AG10803 (cell line): ENCODE results near the gene TMEM72.

Experiments
- DNase-seq: peaks from one replicate; pipeline ENCODE4 v3.0.0; 2010; ENCODE audit warnings: low read depth
- H3K4me3 ChIP-seq: 2 replicates; pipeline ENCODE4 v1.5.1; 2011; ENCODE audit warnings: mild to moderate bottlenecking, low read length, control low read depth
- TF ChIP-seq, protein P1 (sequence below): conservative IDR thresholded peaks from 2 replicates; pipeline ENCODE4 v1.5.1; 2011; ENCODE audit warnings: mild to moderate bottlenecking, low read length, control low read depth, inconsistent platforms

Gene TMEM72

DNA sequence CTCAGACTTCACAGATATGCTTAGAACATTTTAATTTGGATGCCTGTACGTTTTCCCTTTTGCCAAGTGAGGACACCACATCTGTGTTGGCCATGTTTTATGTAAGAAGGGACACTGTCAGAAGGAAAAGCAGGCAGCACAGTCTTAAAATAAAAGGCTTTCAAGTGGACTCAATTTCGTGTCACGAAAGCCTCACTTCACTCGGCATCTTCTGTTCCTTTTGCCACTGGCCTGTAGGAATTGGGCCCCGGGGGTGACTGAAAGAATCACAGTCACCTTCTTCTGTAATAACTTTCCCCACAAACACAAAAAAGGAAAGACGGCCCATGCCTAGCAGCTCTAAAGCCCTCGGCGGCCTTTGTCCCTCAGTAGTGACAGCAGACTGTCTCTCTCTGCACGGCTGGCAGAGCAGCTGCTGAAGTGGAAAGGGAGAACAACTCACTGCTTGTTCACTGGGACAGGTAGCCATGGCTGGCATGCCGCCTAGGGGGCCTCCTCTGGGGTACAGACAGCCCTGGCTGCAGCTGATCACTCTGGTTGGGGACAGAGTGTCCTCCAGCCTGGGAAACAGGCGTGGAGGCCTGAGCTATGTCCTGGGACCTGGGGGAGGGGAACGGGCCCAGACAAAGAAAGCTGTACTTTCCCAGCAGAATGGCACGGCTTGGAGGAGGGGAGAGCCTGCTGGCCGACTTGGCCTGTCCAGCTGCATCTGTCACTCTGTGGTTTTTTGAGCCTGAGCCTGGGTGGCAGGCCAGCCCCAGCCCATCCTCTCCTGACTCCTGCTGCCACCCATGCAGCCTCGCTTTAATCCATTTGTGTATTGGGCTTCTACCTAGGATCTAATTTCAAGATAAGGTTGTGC, 52.9 kb downstream of the TMEM72 start:
- TF ChIP-seq, protein P1, sequence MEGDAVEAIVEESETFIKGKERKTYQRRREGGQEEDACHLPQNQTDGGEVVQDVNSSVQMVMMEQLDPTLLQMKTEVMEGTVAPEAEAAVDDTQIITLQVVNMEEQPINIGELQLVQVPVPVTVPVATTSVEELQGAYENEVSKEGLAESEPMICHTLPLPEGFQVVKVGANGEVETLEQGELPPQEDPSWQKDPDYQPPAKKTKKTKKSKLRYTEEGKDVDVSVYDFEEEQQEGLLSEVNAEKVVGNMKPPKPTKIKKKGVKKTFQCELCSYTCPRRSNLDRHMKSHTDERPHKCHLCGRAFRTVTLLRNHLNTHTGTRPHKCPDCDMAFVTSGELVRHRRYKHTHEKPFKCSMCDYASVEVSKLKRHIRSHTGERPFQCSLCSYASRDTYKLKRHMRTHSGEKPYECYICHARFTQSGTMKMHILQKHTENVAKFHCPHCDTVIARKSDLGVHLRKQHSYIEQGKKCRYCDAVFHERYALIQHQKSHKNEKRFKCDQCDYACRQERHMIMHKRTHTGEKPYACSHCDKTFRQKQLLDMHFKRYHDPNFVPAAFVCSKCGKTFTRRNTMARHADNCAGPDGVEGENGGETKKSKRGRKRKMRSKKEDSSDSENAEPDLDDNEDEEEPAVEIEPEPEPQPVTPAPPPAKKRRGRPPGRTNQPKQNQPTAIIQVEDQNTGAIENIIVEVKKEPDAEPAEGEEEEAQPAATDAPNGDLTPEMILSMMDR, result no peak
- DNase-seq, result no peak
- no peak overlapping the region for H3K4me3 ChIP-seq

DNA sequence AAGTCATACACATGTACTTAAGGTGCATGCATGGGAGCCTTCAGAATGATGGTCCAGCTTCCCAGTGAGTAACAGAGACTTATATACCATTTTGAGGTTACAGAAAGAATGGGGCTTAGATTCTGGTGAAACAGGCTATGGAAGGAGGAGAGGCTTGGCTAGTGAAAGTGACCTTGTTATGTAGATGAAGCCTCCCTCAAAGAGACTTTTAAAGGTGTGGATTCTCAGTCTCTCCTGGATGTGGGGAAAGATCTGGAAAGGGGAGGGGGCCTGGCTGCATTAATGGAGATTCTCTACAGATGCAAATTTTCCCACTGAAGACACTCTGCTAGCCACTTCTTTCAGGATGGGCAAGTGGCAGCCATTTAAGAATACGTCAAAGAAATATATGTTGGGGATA, 54.0 kb downstream of the TMEM72 start:
- no peak for DNase-seq
- TF ChIP-seq, protein P1, result no peak
- H3K4me3 ChIP-seq, result no peak overlapping the region

DNA sequence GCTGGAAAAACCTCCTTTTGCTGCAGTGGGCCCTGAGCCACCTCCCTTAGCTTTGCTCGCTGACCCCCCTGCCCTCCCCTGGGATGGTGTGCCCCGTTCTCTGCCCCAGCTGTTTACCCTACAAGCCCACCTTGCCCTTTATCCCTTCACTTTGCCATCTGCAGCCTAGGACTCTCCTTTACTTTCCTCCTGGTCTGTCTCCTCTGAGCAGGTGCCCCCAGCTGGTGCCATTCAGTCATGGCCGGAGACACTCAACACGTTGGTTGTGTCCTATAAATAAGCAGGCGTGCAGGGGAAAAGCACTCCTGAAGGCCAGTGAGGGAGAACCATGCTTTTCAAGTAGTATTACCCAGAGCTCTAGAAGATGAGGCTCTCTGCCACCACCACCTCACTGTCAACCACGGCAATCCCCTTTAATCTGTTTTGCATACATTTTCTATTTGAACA, 54.5 kb downstream of the TMEM72 start:
- no peak for DNase-seq
- TF ChIP-seq, protein P1, result no peak
- no peak overlapping the region for H3K4me3 ChIP-seq

DNA sequence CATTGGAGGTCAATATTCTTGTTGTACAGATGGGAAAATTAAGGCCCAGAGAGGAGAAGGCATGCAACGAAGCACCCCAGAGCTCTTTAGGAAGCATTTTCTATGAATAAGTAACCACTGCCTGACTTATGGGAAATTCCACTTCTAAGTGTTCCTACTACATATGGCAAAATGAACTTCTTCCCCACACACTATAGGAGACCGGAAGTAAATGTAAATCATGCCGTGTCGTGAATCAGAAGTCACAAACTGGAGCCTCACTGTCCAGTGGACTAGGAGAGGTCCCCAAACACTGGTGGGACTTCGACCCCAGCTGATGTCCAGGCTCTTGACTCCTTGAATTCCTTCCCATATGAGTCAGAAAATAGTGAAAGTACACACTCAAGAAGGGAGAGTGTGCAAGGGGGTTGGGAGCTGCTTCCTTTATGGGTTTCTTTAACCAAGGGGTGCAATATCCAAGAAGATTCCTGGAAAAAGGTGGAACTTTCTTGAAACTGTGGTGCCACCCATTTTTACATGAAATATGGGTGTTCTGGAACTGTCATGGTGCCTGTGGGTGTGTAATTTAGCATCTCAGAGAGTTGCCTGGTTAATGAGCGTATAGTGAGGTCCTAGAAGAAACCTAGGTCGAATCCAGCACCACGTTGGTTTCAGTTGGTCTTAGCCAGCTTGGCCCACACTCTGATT, 55.1 kb downstream of the TMEM72 start:
- no peak for DNase-seq
- no peak overlapping the region for H3K4me3 ChIP-seq
- TF ChIP-seq, protein P1, result no peak

DNA sequence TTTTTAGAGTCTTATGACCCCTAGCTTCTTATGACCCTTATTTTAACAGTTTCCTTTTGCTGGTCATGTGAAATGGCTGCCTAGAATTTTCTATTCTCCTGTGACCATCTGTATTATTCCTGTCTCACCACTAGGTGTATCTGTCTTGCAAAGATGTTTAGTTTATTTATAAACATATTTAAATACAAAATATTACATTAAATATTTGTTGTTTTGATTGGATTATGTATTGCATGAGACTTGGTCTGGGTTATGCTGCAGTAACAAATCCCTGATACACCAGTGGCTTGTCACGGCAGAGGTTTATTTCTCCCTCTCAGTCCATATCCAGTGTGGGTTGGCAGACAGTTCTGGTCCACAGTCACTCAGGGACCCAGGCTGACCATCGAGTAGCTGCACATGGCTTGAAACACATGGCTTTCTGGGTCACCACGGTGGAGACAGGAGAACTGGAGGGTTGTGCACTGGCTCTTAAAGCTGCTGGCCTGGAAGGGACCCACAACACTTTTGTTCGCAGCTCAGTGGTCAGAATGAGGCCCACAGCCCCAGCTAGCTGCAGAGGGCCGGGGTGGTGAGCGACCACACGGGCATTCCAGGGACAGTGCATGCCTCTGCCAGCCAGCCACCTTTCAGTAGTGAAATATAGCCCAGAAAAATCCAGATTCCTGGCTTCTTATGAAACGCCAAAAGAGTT, 55.8 kb downstream of the TMEM72 start:
- no peak for DNase-seq
- H3K4me3 ChIP-seq, result no peak overlapping the region
- TF ChIP-seq, protein P1, result peak; percentile 23; the same call in 1 of the 2 replicates

DNA sequence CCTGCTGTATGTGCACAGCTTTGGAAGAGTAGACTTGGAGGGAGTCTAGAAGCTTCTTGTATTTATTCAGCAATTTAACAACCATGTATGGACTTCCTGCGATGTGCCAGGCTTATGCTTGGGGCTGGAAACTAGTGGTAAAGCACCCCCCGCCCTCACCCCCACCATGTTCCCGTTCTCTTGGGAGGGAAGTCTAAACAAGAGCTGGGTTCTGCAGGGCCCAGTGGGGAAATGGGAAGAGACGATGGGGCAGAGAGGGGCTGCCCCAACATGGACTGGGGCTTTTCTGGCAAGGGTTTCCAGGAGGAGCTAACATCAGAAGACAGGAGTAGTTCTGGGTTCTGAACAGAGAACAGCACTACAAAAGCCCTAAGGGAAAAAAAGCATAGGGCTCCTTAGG, 56.5 kb downstream of the TMEM72 start:
- H3K4me3 ChIP-seq, result no peak overlapping the region
- TF ChIP-seq, protein P1, result no peak

More for the DNA sequence above, 56.5 kb downstream of the TMEM72 start:
- no peak for DNase-seq
